NCI-H345 treated with DMSO at 0.1 percent for 48 hours (cell line): ENCODE measurements around the gene SCGN.

Source experiments
- DNase-seq: peaks from one replicate; lab custom pipeline; 2025; ENCODE audit not compliant: unreplicated experiment; lab: John Stamatoyannopoulos, UW

Gene SCGN

DNA sequence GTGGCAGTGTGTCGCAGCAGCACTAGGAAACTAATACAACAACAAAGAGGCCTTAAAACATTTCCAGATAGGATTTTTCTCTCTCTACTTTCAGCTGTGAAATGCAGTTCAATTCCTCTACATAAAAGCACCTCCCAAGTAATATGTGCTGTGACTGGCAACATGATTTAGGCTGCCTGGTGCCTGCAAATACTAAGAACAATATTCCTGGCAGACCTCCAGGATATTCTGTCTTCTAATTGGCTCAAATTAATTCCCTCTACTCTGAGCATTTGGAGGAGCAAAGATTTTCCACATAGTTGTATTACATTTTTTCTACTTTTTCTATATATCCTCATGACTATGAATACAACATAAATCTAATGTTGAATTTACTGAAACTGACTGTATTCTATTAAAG lies 33.2 kb downstream of the SCGN start:
- DNase-seq, result no peak

DNA sequence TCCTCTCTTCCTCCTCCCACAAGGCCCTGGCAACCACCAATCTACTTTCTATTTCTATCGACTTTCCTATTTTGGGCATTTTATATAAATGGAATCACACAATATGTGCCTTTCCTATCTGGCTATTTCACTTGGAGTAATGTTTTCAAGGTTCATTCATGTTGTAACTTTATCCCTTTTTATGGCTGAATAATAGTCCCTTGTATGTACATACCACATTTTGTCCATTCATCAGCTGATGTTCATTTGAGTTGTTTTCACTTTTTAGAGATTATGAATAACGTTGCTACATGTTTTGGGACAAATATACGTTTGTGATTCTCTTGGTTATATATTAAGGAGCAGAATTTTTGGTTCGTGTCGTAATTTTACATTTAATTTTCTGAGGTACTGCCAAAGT lies 33.9 kb downstream of the SCGN start:
- no peak for DNase-seq

DNA sequence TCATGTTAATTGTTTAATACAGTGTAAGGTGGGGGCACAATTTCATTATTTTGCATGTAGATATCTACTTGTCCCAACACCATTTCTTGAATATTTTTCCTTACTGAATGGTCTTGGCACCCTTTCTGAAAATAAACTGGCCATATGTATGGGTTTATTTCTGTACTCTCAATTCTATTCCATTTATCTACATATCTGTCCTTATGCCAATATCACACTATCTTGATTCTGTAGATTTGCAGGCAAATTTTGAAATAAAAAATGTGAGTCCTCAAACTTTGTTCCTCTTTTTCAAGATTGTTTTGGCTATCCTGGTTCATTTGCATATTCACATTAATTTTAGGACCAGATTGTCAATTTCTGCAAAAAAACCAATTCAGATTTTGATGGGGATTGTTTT lies 34.8 kb downstream of the SCGN start:
- no peak for DNase-seq

DNA sequence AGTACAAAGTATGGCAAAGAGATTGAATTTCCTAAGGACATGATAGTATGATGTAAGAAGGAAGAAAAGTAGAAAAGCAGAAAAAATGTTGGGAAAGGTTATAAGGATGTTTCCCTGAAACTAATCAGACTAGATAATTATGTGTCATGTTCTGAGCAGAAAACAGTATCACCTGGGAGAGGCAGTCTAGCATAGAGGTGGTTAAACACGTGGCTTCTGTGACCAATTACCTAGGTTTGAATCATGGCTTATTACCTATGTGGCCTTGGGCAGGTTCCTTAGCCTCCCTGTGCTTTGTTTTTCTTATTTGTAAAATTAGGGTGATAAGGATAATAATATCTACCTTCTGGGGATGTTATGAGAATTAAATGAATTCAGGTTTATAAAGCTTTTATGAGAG lies 38.0 kb downstream of the SCGN start:
- DNase-seq, result no peak

DNA sequence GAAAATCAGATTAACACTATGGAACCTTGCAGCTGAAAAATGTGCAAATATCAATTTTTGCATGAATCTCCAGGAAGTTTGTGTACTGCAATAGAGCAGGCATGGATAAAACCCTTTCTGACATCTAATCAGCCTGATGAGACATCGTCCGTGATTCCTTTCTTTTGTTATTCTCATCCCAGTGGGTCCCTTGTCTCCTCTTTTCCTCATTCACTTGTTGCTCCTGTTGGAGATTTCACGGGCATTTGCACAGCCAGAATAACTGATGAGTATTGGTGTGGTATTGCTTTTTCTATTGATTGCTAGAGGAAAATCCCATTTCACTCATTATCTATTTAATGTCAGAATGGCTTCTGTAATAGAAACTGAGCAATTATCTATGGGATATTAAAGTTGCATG lies 39.9 kb downstream of the SCGN start:
- DNase-seq, result no peak

DNA sequence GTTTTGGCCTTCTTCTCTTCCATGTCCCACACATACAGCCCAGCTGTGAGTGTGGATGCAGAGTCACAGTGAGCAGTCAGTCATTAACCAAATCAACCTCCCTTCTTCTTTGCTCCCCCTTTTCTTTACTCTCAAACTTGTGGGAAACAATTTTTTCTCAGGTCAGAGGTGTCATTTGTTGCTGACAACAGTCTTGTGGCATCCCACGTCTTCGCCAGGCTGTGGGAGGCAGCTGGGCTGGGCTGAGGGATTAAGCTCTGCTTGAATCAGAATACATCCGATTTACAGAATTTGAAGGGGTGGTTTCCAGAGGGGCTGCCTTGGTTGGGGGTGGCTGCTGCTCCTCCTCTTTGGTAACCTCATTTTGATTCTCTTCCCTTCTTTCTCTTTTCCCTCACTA lies 40.5 kb downstream of the SCGN start:
- DNase-seq, result no peak

DNA sequence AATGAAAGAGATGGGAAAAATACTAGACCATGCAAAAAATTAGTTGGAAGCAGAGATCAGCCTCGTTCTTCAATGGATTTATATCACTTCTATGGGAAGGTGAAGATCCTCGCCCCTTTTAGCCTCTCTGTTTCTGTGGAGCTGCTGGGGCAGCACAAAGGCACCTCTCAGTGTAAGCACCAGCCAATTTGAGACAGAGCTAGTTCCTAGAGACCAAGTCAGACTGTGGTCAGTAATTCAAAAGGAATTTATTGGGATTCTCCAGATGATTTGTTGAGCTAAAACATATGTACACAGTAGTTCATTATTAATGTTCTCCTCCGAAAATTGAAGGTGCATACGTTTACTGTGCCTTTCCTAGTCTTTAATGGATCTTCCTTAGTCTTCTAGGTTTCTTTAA lies 42.4 kb downstream of the SCGN start:
- DNase-seq, result no peak

DNA sequence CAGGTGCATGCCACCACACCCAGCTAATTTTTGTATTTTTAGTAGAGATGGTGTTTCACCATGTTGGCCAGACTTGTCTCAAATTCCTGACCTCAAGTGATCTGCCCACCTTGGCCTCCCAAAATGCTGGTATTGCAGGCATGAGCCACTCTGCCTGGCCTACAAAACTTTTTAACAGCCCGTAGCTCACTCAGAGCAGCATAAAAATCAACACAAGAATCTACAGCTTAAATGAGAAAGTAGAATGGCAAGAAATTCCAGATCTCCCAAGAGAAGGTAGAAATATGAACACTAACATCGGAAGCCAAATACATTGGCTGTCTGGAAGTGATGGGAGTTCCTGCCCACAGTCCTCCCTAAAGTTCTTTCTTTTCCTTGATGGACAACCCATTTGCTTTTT lies 43.7 kb downstream of the SCGN start:
- DNase-seq, result no peak

DNA sequence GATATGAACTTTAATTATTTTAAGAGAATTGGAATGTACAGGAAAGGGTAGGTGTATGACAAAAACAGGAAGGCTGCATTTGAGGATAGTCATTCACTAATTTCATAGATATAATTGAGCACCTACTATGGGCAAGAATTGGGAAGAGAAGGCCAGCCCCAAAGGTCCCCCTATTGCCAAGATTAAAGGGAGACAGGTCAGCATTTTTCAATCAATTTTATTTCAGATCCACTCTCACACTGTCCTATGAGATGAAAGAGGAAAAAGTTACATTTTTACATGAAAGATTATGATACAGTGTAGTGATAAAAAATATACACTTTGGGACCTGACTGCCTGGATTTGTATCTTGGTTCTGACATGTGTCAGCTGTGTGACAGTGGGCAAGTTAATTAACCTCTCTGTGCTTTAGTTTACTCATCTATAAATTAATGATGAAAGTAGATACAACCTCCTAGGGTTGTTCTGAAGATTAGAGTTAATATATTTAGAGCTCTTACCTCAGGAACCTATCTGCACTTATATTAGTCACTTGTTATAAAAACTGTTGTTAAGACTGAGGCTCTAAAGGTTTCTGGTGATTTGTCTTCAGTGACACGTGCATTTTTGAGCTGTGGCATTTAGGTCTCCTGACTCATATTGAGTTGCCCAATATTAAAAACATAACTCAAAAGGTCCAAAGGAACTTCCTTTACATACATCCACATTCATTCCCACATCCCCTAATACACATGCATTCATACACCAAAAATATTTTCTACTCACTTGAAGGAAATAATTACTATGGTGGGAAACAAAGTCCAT lies 45.7 kb downstream of the SCGN start:
- no peak for DNase-seq

DNA sequence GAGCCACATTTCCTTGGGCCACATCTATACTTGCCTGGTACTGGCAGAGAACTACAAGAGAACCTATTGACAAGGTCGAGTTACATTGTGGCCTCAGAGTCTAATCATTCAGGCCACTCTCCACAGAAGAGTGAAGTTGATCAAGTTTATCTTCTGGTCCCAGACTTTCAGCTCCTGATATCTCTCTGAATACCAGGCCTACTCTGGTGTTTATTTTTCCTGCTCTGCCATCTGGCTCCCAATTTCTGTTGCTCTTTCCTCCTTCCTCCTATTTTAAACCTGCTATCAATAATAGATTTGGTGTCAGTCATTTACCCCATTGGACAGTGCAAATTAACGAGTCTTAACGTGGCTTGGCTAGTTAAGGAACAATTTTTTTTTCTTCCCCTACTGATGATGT lies 46.6 kb downstream of the SCGN start:
- no peak for DNase-seq

DNA sequence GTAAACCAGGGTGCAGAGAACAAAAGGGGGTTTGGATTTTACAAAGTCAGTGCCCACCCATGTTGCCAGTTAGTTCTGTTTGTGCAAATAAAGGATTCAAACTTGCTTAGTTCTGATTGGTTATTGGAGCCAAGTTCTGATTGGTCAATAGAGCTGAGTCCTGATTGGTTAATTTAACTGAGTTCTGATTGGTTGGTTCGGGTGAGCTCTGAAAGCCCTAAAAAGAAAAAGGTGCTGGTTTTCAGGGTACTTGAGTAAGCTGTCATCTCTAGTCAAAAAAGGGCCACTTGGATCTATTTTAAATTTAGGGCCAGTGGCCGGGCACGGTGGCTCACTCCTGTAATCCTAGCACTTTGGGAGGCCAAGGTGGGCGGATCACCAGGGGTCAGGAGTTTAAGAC lies 47.6 kb downstream of the SCGN start:
- DNase-seq, result no peak

DNA sequence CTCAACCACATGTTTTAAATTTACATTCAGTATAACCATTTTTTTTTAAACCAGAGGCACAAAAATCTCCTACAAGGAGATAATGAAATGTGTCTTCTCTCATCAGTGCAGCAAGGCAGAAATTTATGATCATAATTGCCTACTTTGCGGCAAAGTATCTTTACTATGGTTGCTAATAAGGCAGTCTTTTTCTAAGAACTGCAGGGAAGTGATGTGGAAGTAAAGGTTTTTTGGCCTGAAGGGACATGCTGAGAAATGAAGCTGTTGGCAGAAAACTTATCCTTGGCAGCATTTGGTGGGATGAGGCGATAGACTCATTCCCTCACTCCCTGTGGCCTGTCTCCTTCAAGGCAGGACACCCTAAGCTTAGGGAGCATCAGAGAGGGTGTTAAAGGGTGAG lies 48.7 kb downstream of the SCGN start:
- no peak for DNase-seq

DNA sequence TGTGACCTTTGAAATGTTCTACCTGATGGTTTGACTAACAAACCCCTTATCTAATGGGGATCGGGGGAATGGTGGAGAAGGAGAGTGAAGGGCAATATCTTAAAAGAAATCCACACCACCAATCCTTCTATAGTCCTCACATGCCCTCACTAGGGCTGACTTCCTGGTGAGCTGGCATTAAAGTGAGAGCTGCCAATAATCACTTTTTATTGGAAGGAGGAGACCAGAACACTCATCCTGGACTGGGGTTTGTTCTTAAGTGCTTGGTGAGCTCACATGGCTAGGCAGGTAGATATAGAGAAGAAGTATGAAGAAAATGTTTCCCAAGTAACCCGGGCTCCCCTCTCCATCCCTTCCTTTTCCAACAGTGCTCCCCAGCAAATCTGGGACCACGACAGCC lies 49.8 kb downstream of the SCGN start:
- DNase-seq, result no peak

DNA sequence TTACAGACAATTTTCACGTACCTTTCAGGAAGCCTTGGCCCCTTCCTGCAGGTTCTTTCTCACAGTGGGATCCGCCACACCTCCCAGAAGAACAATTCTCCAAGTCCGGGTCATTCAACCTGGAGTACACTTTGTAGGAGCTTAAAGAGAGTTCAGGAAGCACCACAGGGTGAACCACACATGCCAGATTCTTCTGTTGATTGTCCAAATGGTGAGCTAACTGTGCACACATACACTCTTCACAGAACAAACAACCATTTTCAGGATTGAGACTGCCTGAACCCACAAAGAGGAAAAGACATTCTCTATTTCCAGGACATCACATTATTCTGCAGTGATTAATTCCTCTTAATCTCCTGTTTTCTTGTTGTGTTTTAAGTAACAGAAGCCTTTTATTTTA lies 51.0 kb downstream of the SCGN start:
- DNase-seq, result no peak

DNA sequence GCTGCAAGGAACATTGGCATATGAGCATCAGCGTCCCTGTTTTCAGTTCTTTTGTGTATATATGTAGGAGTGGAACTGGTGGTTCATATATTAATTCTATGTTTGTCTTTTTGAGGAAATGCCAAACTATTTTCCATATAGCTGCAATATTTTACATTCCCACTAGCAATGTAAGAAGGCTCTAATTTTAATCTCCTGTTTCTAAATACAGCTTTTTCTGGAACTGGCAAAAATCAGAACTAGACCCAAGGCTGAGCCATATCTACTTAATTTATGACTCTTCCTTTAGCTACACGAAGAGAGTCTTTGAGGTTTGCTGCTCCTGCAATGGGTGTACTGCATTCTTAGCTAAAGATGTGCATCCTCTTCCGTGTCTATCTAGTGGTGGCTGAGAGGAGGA lies 52.0 kb downstream of the SCGN start:
- DNase-seq, result no peak

DNA sequence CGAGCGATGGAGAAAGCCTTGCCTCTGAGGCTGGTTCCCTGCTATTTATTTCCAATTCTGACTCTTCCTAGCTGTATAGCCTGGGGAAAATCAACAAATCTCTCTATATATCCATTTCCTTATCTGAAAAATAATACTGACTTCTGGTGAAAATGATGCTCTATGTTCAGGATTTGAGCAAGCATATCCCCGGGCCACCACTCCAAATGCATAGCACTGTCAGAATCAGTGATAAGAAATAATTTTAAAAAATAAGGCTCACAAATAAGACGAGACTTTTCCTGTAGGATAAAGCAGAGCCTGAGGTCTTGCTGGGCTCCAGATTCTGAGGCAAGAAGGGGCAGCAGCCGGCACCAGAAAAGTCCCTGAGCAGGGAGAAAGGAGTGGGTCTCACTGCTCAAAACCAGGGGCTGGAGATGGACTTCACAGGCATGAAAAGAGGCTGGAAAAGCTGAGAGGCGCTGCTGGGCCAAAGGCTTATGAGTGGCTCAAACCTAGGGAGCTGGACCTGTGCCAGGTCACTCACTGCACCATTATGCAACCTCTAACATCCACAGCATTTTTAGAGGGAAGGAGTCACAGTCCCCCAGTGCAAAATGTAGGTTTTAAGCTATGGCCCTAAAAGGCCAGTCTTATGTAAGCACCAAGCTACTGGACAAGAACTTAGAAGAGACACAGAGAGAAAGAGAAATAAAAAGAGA lies 54.4 kb downstream of the SCGN start:
- no peak for DNase-seq

DNA sequence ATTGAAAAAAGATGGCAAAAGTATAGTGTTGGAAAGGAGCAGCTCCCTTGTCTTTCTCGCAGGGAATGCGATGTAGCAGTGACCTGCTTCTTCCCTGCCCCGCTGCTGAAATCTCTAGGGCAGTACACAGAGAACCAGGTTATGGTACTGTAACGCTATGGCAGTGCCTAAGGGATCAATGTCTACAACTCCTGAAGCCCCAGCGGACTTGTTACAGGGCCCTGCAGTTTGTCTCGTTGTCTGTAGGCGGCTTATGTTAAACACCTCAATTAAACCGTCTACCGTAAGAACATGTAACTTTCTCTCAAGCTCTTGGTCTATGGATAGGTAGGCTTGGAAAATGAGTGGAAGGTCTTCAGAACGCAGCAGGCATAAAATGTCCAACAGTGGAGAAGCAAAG lies 57.7 kb downstream of the SCGN start:
- no peak for DNase-seq

DNA sequence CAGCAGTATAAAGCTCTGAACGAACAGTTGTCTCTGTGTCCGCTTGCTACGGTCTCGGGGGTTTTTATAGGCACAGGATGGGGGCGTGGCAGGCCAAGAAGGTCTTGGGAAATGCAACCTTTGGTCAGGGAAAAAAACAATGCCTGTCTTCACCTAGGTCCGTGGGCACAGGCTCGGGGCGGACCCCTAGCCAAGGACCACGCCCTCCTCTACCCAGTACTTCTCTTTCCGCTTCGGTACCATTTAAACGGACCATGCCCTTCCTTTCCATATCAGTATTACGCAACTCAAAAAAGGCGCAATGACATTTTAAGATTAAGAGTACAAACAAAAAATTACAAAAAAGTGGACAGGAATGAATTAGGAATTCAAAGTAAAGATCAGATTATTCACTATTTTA lies 58.3 kb downstream of the SCGN start:
- DNase-seq, result no peak

DNA sequence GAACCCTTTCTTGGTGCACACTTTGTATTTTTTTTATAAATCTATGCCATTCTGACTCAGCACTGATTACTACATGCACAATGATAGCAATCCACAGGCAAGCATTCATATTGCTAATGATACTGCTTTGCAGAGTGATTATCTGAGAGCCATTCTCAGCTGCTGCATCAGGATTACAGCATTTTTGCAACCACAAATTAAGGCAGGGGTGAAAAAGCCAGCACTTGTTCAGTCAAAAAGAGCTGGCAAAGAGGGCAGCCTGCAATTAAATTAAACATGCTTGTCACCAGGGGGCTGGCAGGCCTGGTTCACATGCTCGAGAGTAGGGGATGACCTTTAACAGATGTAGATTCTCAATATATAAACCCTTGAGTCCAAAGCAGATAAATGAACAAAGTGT lies 61.8 kb downstream of the SCGN start:
- no peak for DNase-seq

DNA sequence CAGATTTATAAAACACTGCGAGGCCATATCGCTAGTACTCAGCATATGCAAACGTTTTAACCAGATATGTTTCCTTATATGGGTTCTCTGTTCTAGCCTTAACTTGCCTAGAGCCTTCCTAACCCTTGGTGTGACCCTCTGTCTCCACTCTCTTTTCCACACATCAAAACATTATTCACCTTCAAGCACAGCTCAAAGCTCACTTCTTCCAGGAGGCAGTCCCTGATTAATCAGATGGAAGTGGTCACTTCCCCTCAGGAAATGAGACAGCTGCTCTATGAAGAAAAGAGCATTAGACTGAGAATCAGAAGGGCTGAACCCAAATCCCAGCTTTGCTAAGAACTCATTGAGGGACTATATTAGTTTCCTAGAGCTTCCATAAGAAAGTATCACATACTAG lies 62.8 kb downstream of the SCGN start:
- no peak for DNase-seq

DNA sequence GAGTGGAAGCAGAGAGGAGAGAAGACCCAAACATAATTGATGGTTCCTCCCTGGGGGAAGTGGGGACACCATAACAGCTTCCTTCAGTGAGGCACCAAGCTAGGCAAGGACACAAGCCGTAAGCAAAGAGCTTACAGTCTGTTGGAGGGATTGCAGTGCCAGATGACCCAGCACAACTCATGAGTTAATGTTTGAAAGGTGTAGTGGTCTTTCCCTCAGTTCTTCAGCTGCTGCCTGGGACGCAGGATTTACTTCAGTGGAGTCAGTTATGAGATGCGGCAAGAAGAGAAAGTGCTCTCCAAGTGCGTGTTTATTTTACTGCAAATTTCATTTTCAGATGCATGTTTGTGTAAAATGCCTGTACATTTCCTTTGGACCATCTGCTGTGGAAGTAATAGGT lies 63.8 kb downstream of the SCGN start:
- DNase-seq, result no peak

DNA sequence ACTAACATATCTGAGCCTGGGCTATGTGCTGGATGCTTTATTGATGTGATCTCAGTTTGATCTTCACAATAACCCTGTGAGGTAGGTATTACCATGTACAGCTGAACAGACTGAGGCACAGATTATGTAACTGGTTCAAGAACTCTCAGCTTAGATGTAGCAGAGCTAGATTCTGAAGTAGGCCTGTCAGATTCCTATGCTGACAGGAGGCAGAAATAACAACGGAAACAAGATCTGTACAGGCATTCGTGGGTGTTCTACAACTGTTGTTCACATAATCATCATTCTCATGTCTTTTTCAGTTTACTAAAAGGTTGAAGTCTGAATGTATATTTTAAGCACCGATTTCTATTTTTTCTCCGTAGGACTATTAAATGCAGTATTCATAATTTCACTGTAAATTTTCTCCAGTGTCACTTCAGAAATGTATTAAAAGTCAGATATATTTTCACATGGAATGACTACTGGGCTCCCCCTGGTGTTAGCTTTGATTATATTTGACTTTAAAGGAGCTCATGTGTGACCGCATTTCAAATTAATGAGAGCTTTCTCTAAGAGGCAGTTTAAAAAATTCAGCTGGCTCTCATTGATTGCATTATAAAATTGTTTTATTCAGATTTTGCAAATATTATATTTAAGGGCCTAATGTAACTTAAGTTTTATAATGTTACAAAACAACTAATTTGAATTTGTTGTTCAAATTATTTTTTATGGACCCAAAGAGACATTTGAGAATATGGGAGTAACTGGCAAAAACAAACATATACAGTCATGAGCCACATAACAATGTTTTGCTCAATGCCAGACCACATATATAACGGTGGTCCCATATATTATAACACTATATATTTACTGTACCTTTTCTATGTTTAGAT lies 66.1 kb downstream of the SCGN start:
- DNase-seq, result peak; percentile 21
